HG02852 (cell line): ENCODE results near the gene SLC1A3.

ENCODE experiments used
- ATAC-seq: cut with Tn5 transposase; IDR thresholded peaks from one replicate; pipeline ENCODE4 v1.9.1; 2021; ENCODE audit warnings: mild to moderate bottlenecking, moderate library complexity; ENCODE audit not compliant: unreplicated experiment

Gene SLC1A3

GRCh38 chr5:36710039-36710438, 103.6 kb downstream of the SLC1A3 start:
- ATAC-seq, result no peak

- no peak for ATAC-seq
Observed at GRCh38 chr5:36712706-36713105, 106.3 kb downstream of the SLC1A3 start.

- no peak for ATAC-seq
Observed at GRCh38 chr5:36713541-36713940, 107.1 kb downstream of the SLC1A3 start.

- no peak for ATAC-seq
Observed at GRCh38 chr5:36717131-36717695, 110.8 kb downstream of the SLC1A3 start.

- no peak for ATAC-seq
Observed at GRCh38 chr5:36719282-36719681, 112.9 kb downstream of the SLC1A3 start.

- ATAC-seq, result no peak
Observed at GRCh38 chr5:36720688-36721087, 114.3 kb downstream of the SLC1A3 start.

GRCh38 chr5:36721664-36722235, 115.3 kb downstream of the SLC1A3 start:
- ATAC-seq, result no peak

- ATAC-seq, result no peak
Observed at GRCh38 chr5:36722900-36723299, 116.5 kb downstream of the SLC1A3 start.

GRCh38 chr5:36723912-36724311, 117.5 kb downstream of the SLC1A3 start:
- peak; percentile 44 for ATAC-seq

- peak; percentile 76 for ATAC-seq
Observed at GRCh38 chr5:36724467-36725332, 118.3 kb downstream of the SLC1A3 start.

- no peak for ATAC-seq
Observed at GRCh38 chr5:36726317-36726716, 119.9 kb downstream of the SLC1A3 start.

- ATAC-seq, result no peak
Observed at GRCh38 chr5:36726767-36727166, 120.4 kb downstream of the SLC1A3 start.

GRCh38 chr5:36728697-36729543, 122.5 kb downstream of the SLC1A3 start:
- no peak for ATAC-seq

- ATAC-seq, result no peak
Observed at GRCh38 chr5:36730537-36731216, 124.3 kb downstream of the SLC1A3 start.

- ATAC-seq, result no peak
Observed at GRCh38 chr5:36733183-36733582, 126.8 kb downstream of the SLC1A3 start.

- no peak for ATAC-seq
Observed at GRCh38 chr5:36734422-36734821, 128.0 kb downstream of the SLC1A3 start.

- ATAC-seq, result no peak
Observed at GRCh38 chr5:36735891-36736290, 129.5 kb downstream of the SLC1A3 start.
